Activated effector memory CD4-positive, alpha-beta T cell treated with Interleukin-2 at 50 U/mL for 16 hours (primary cell): ENCODE measurements around the gene SH3RF3.
"Not testable (repeated sequence)": the region's sequence is repeated elsewhere in the genome, so short reads cannot be mapped to it uniquely, and the experiment has no call there.

Experiments
- DNase-seq: peaks from one replicate; pipeline ENCODE4 v3.0.0-alpha.2; 2020

The SH3RF3 gene

DNA sequence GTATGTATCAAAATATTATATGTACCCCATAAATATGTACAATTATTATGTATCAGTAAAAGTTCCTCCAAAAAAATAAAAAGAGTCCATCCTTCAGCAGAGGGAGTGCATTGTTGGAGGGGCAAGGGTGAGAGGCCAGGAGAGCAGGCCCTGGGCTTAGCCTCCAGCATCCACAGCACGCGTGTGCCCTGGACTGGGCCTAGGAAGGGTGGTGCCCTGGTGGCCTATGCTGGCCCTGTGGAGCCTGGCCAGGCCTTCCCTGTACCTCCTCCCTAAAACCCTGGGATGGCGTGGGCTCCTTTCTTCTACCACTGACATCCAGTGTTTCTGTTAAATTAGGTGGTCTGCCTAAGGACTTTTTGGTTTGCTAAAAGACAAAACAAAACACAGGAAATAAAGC, 93.4 kb downstream of the SH3RF3 start:
- no peak for DNase-seq

DNA sequence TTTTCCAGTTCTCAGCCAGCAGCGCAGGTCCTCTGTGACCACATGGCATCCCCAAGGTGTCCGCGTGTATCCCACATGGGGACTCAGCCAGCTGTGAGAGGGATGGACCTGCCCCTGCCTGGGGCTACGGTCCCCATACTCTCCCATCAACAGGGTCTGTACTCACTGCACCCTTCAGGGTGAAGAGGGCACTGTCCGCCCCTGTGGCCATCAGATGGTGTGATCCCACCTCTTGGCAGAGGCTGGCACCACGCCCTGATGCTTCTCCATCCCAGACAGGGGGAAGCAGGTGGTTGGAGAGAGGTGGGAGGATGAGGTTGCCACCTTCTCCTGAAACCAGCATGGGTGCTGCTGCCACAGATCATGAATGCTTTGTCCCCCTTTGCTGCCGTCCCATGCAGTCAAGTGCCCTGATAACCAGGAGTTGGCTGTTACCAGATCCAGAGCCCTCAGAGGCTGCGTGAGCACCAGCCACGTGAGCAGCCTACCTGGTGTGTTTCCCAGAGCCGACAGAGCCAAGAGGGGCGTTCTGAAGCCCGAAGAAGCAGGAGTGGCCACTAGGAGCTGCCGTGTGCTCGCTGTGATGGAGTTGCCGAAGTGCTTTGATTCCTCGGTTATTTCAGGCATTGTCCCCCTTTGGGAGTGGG, 93.9 kb downstream of the SH3RF3 start:
- no peak for DNase-seq

DNA sequence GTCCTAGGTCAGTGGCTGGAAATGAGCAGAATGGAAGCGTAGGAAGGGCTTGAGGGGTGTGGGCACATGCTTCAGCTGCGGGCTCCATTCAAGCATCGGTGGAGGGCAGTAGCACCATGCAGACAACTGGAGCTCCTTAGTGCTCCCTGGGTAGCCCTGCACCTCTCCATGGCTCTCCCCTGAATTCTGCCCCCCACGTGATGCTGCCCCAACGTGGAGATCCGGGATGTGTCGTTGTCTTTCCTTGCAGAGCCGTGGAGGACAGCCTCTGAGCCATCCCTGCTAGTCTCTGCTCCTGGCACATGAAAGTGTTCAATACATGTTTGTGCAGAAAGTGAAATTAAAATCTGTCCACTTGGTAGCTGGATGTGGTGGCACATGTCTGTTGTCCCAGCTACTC, 94.5 kb downstream of the SH3RF3 start:
- DNase-seq: no peak

DNA sequence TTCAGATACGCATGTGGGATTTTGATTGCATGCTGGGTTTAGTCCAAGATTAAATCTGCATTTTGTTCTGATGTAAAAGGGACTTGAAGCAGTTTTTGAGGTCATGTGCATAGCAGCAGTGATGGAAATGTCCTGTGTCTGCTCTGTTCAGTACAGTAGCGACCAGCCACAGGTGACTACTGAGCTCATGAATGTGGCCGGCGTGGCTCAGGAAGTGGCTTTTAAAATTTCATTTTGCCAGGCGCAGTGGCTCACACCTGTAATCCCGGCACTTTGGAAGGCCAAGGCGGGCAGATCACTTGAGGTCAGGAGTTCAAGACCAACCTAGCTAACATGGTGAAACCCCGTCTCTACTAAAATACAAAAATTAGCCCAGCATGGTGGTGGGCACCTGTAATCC, 95.3 kb downstream of the SH3RF3 start:
- not testable (repeated sequence) for DNase-seq

DNA sequence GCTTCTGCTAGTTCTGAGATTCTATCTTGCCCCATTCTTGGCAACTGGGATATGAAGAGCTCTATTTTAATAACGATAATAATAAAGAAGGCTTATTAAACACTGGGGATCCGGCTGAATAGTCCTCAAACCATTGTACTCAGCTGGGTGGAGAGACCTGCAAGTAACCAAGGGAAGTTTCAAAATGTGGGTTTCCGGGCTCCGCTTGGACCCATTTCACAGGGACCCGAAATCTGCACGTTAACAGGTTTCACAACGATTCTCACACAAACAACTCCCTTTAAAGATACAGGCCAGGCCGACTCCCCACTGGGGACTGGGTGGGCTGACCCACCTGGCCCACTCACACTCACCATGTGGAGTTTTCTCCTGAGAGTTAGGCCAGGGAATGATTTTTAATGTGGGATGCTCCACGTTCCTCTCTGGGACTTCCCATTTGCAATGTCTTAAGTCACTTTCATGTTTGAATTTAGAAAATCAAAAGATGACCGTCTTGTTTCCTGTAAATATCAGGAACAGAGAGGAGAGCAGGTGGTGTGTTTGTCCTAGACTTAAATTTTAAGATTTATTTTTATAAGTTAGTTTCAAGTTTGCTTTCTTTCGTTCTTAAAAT, 96.3 kb downstream of the SH3RF3 start:
- no peak for DNase-seq

DNA sequence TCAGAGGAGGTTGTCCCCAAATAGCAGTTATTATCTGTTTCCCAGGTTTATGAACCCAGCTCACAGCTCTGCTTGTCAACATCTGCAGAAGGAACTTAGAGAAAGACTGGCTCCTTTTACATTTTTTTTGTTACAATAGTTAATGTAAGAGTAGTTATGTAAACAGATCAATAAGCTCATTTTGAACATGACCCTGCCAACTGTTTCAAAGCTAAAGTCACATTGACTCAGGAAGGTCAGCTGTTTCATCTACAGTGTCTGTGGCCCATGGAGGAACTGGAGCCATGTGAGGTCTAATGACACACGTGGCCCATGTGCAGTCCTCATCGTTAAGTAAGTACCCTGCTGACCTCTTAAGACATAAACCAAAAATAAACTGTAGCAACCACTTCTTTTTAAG, 97.1 kb downstream of the SH3RF3 start:
- no peak for DNase-seq

DNA sequence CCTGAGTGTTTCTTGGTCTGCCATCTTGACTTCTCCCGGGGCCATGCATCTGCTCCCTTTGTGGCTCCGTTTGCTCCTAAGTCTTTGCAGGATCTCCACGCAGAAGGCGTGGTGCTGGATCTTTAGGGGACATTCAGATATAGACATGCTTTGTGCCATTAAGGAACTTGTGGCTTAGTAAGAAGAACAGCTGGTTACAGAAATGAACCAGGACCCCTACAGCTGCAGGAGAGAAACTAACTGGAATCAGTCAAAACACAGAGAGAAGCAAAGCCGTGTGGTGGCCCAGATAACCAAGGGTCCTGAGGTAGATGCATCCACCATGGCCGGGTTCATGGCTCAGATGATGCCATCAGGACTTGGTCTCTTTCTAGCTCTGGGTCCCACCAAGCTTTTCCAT, 97.6 kb downstream of the SH3RF3 start:
- no peak for DNase-seq

DNA sequence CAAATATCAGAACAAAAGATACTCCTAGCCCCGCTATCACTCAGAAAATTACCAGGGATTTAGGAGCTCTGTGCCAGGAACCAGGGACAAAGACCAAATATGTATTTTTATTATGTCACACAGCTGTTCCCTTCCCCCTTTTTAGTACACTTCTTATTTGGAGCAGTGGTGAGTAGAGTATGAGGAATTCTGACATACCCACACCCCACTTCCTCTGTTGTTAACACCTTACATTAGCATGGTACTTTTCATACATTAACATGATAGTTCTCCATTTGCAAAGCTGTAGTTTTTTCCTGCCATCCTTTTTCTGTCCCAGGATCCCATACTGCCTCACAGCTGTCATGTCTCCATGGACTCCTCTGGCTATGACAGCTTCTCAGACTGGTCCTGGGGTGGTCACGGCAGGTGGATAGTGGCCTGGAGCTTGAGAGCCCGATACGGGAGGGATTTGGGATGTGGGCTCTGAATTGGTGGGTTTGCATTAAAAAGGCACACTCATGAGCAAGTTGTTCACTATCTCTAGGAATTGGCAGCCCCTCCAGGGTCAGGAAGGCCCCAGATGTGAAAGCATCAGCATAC, 100.2 kb downstream of the SH3RF3 start:
- DNase-seq: no peak

DNA sequence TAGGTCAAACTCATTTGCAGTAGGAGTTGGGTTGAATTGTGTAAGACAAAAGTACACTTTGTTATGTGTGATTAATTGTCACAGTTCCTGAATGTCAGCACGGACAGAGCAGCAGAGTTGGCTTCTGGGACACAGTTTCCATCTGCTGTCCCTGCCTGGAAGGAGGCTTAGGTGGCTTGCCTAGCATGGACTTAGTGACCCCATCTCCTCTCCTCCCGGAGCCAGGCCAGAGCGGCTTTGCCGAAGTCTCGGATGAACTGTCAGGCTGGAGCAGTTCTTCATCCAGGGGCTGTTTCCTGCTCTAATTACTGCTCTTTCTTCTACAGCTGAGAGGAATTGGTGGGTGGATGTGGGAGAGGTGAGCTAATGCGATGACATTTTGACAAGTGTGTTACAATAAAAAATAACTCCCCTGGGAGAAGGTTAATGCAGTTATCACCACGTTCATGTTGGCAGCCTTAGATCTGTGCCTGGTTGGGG, 102.0 kb downstream of the SH3RF3 start:
- no peak for DNase-seq

DNA sequence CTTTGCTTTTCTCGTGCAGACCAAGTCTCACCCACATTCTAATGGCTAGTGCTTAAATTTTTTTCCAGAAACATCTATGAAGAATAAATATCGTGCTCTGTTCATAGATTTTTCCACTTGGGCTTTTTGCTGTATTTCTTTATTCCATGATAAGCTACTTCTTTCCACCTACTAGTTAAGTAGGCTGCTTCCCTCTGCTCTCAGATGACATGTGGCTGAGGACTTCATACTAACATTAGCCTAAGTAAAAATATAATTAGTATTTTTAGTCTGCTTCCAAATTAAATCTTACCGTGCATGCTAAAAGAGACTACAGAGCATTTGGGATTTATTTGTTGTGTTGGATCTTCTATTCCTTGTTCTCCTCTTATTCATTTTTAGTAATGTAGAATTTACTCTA, 102.4 kb downstream of the SH3RF3 start:
- no peak for DNase-seq

DNA sequence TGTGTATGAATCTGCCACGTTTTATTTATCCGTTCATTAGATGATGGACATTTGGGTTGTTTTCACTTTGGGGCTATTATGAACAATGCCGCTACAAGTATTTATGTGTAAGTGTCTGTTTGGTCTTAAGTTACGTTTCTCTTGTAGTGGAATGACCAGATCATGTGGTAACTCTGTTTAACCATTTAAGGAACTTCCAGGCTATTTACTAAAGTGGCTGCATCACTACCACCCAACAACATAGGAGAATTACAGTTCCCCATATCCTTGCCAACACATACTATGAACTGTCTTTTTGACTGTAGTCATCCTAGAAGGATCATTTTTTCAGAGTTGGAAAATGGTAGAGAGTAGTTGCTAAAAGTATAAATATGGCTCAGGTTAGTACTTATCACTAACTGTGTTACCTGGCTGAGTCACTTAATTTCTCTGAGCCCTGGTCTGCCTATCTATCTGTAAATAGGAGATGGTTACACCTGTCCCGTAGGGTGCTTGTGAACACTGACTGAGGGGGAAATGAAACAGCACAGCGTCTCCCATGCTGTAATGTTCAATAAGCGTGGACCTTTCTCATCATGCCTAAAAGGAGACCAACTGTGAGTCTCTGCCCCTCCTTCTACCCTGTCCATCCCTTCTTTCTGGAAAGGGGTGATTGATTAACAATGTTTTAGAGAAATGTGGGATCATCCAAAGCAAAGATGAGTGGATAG, 103.1 kb downstream of the SH3RF3 start:
- DNase-seq: no peak

DNA sequence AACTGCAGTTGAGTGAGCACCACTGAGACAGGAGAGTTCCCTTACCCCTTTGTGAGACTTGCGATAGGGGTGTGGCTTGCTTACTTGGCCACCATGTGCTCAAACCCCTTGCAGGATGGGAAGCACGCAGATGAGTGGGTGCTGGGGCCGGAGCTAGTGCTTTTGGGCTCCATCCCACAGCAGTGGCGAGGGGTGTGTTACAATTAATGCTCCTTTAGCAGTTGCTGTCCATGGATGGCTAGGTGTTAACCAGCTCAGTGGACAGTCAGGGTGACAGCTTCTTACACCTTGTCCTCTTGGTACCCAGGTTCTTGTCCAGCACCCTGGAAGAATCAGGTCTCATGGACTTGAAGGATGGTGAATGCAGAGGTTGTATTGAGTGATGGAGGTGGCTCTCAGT, 103.9 kb downstream of the SH3RF3 start:
- no peak for DNase-seq

DNA sequence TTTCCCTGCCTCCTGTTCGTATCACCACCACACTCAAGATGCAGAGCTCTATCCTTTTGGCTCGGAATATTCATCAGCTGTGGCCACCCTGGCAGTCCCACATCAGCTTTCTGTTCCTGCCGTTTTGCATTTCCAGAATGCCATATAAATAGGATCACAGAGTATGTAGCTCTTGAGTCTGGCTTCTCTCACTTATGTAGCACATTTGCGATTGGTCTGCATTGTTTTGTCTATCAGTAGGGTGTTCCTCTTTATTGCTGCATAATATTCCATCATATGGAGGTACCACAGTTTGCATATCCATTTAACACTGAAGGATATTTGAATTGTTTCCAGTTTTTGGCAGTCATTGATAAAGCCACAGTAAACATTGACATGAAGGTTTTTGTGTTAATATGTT, 104.6 kb downstream of the SH3RF3 start:
- DNase-seq: no peak

DNA sequence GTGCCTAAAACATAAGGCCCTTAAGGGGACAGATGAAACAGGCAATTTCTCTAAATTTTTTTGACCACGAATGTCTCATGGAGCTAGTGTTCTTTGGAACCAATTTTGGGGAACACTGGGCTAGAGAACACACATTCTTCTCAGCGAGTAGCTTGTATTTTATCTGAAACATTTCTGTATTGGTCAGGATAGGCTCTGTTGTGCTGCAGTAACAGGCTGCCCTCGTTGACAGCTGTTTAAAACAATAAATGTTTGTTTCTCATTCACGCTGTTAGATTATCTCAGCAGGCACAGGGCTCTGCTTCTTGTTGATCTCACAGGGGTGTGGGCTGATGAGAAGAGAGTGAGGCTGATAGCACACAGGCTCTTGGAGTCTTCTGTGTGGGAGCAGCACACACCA, 105.3 kb downstream of the SH3RF3 start:
- DNase-seq: no peak

DNA sequence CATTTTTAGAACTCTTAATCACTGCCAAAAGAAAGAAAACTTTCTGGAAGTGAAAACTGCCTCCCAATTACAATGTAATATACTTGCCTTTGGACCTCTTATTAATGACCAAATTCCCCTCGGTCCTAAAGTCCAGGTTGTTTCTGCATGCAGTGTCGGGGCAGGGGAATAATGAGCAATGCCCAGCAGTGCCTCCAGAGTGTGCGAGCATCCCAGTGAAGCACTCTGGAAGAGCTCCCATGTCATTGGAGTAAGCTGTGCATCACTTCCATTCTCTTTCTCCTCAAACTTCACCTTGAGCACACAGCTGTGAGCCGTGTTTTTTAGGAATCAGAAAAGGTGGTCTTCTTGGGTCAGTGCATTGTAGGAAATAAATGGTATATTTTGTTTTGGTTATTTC, 107.1 kb downstream of the SH3RF3 start:
- no peak for DNase-seq

DNA sequence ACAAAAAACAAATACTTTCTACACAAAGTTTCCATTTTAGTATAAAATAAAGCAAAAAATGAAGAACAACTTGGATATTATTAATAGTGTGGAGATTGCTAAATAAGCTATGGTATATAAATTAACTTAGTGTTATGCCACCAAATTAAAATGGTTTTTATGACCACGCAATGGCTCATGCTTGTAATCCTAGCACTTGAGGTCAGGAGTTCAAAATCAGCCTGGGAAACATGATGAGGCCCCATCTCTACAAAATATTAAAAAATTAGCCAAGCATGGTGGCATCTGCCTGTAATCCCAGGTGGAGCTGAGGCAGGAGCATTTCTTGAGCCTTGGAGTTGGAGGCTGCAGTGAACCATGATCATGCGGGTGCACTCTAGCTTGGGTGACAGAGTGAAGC, 108.8 kb downstream of the SH3RF3 start:
- no peak for DNase-seq

DNA sequence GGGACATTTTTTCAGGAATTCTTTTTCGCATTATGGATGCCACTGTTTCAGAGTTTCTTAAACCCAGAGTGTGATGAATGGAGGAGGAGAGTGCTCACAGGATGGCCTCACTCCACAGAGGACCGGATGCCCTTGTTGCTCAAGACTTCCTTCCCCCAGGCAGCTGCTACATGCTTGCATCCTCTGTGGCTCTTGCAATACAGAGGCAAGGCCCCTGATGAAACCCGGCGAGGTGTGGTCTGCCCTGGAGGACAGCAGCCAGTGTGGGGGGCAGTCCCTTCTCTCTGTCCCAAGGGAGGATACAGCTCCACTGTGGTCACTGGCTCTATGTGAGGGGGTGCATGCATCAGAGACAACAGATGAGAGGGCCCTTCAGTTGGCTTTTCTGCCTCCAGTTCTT, 109.6 kb downstream of the SH3RF3 start:
- no peak for DNase-seq

DNA sequence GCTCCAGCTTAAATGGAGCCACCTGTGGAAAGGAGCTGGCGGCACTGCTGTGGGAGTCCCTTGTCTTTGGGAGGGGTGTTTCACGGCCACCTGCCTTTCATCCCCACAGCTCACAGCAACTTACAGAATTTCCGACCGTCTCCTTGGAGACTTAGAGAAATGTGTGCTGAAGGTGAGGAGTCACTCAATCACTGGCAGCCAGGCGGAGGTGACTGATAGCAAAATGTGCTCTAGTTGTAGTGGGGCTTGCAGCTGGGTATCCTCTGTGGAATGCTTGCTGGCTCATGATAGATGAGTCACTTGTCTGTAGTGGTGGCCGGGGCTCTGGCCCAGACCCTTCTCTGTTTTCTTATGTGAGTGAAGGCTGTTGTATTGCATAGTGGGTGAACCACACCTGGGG, 110.7 kb downstream of the SH3RF3 start:
- DNase-seq: no peak

DNA sequence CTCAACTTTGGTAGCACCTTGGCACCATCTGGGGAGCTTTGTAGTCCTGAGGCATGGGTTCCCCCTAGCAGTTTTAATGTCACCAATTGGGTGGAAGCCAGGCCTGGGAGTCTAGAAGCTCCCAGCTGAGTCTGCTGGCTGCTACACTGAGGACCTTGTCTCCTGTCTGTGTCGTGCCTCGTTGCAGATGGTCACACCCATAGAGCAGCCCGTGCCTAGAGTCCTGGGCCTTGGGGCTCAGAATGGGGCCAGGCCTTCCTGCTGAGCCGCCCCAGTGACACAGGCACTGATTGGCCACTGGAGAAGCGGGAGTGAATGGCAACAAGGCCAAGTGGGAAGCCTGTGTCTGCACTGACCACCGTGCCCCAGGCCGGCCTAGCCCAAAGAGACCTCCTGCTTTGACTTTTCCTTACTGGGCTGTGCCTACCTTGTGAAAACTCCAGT, 113.2 kb downstream of the SH3RF3 start:
- DNase-seq: no peak

DNA sequence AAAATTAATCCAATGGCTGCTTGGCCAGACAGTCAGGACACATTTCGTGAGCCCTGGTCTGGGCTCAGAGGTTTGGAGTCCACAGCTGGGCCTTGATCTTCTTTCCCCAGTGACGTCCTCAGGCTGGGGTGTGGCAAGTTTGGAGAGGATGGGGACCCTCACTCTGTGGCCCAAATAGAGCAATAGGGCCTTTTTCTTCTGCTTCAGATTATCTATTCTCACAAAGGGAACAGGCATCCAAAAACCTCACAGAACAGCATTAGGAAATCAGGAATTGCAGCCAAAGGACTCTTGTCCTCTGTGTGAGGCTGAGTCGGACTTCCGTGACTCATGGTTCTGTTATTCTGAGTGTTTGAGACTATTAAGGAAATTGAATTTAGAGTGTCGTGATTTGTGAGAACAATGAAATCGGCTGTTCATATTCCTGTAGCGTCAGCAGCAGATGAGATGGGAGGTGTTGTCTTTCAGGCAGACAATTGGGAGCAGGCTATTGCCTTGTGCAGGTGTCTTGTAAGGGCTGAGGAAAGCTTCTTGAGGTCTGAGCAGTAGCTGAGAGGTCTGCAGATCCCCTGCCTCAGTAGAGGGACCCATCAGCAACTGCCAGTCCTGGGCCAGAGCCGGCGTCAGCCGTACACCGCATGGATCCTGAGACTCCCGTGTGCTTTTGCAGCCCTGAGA, 113.8 kb downstream of the SH3RF3 start:
- DNase-seq: no peak

DNA sequence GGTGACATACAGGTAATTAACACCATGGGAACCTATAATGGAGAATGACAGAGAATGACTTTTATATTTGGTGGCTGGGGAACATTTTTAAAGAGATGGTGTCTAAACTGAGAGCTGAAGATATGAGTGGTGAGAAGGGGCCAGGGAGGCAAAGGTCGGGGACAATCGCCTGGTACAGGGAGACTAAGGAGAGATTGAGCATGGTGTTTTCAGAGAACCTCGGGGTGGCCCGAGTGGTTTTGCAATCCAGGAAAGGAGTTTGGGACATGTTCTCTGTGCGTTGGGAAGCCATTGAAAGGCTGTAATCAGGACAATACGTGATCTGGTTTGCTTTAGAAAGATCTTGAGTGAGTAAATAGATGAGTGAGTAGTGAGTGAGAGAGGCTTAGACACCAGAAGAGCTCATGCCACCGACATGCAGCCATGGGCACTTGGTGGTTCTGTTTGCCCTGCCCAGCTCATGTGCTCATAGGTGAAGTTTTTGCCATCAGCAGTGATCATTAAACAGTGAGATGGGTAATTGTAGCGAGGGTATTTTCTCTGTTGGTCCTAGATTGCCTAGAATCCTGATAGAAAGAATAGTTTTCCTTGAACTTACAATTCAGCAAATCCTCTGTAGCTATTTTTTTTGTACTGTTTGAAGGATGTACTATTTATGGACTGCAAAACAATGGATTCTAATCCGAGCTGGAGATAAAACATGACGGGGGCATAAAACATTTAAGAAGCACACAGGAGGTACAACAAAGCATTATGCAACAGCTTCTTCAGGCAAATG, 114.7 kb downstream of the SH3RF3 start:
- DNase-seq: no peak

DNA sequence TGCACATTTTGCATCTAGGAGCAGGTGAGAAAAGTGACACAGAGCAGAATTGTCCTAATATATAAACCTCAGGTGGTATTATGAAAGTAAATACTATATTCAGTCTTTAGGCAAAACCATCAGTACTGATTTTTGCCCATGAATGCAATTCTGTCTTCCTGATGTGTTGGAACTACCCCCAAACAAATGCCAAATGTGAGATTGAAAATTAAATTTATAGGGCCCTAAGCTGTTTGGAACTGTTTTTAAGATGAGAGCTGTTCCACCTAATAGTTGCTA, 115.2 kb downstream of the SH3RF3 start:
- no peak for DNase-seq
